Memory B cell (primary cell): ENCODE data around the gene HNRNPF.

ENCODE experiments used
- ATAC-seq: fragments of 150-1000 bp; cut with Tn5 transposase; 2 replicates; pipeline ENCODE4 v1.10.0; 2021; ENCODE audit warnings: low read depth, mild to moderate bottlenecking, moderate library complexity
- DNase-seq, 2 donors: peaks; one replicate each; pipeline ENCODE4 v3.0.0; 2022; ENCODE audit warnings: low spot score in 2 of 2
- H3K27ac Mint-ChIP-seq: one replicate; pipeline ENCODE4 v1.8.0; 2022; ENCODE audit warnings: mild to moderate bottlenecking, moderate library complexity, mixed read lengths
- H3K27me3 Mint-ChIP-seq: one replicate; pipeline ENCODE4 v1.8.0; 2022; ENCODE audit warnings: mixed read lengths
- H3K36me3 Mint-ChIP-seq: one replicate; pipeline ENCODE4 v1.8.0; 2022; ENCODE audit warnings: mild to moderate bottlenecking, mixed read lengths
- H3K4me1 Mint-ChIP-seq: one replicate; pipeline ENCODE4 v1.8.0; 2022; ENCODE audit warnings: mixed read lengths
- H3K4me3 Mint-ChIP-seq: one replicate; pipeline ENCODE4 v1.8.0; 2022; ENCODE audit warnings: mild to moderate bottlenecking, moderate library complexity, mixed read lengths
- H3K9me3 Mint-ChIP-seq: one replicate; pipeline ENCODE4 v1.8.0; 2022; ENCODE audit warnings: mixed read lengths

The HNRNPF gene

GRCh38 chr10:43386549-43386948 lies 22.4 kb downstream of the HNRNPF start:
- DNase-seq (no peak), ATAC-seq (no peak)
- Mint-ChIP-seq H3K27ac (peak overlapping the region; percentile 84), H3K27me3 (no peaks in the 10 kb centered on the region), H3K4me3 (no peak overlapping the region), H3K36me3 (peaks cover 33% of the 10 kb centered on the region), H3K9me3 (no peaks in the 10 kb centered on the region), H3K4me1 (peaks cover 28% of the 10 kb centered on the region)

DNA sequence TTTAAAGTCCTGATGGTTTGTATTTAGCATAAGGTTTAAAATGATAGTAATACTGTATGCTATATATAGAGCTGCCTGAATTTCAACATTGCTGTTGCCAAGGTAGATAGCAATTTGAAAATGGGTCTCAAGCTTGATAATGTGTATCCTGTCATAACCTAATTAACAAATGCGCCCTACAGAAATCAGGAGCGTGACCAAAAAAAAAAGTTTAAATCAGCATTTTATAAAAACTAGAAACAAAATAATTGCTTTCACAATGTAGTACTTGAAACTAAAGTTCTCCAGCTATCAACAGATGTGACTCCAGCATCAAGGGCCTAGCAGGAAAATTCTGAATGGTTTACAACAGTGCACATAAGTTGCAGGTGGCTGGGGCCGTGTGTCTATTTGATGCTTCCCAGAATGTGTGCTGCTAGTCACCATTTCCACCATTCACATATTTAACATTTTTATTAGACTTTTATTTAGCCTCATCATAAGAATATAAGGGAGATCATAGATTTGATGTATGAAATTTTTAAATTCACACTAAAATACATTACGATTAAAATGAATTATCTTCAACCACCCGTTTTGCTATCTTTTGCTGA lies 23.5 kb downstream of the HNRNPF start:
- no peaks in the 10 kb centered on the region for H3K9me3 Mint-ChIP-seq
- H3K4me1 Mint-ChIP-seq = peaks cover 27% of the 10 kb centered on the region
- no peaks in the 10 kb centered on the region for H3K27me3 Mint-ChIP-seq
- no peak overlapping the region for H3K27ac Mint-ChIP-seq
- no peak overlapping the region for H3K4me3 Mint-ChIP-seq
- DNase-seq (no peak), ATAC-seq (no peak)
- H3K36me3 Mint-ChIP-seq = peaks cover 26% of the 10 kb centered on the region

DNA sequence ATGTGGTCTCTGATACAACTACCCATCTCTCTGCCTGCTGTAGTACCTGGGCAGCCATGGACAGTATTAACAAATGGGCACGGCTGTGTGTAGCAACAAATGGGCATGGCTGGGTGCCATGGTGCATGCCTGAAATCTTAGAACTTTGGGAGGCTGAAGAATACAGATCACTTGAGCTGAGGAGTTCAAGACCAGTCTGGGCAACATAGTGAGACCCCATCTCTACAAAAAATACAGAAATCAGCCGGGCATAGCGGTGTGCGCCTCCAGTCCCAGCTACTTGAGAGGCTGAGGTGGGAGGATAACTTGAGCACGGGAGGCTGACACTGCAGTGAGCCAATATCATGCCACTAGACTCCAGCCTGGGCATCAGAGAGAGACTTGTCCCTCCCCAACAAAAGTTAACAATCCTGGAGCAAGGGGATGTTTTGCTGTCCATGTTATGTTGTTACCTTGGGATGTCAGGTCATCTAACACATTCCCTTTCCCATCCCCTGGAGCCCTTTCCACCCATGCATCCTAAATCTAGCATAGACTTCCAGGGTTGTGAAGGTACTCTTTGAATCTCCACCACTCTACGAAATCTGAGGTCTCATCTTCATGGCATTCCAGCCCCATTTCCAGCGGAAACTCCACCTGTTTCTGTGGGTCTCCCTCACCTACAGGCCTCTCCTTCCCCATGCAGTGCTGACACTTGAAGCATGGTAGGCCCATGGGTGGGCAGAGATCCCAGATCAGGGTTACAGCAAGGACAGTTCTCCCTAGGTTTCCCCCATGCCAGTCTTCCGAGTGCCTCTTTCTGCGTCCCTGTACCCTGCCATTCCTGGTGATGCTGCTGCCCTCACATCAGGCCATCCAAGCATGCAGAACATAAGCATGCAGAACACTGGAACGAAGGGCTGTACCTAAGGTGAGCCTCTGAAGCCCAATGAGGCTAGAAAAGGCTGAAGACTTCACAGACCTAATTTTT lies 24.4 kb downstream of the HNRNPF start:
- peaks cover 18% of the 10 kb centered on the region for H3K36me3 Mint-ChIP-seq

DNA sequence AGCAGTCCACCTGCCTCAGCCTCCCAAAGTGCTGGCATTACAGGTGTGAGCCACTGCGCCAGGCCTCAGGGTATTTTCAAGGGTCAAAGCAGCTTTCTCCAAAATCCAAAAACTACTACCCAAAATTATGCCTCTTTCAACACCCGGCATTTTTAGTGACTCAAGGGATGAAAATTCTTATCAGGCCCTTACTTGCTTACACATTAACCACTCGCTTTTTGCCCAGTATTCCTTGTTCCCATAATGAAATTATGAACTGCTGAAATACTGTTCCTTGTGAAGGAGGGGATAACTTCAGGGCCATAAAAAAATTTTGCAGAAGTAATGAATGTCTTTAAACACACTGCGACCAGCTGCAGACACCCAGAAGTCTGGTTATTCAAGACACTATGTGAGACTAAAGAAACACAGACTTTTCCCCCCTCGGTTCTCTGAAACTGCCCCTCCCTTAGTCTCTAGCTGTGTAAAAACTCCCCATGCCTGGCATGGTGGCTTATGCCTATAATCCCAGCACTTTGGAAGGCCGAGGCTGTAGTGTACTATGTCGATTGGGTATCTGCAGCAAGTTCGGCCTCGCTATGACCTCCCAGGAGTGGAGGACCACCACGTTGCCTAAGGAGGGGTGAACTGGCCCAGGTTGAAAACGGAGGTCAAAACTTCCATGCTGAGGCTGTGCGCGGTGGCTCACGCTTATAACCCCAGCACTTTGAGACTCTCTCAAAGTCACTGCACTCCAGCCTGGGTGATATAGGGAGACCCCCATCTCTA lies 25.6 kb downstream of the HNRNPF start:
- Mint-ChIP-seq H3K4me3 (no peak overlapping the region), H3K27ac (no peak overlapping the region), H3K27me3 (no peaks in the 10 kb centered on the region), H3K36me3 (peaks cover 13% of the 10 kb centered on the region), H3K9me3 (no peaks in the 10 kb centered on the region), H3K4me1 (peaks cover 16% of the 10 kb centered on the region)
- ATAC-seq (no peak), DNase-seq (no peak)

More for the DNA sequence above, 24.4 kb downstream of the HNRNPF start:
- Mint-ChIP-seq H3K27ac (peak overlapping the region; percentile 72), H3K4me3 (no peak overlapping the region), H3K4me1 (peaks cover 22% of the 10 kb centered on the region), H3K27me3 (no peaks in the 10 kb centered on the region), H3K9me3 (no peaks in the 10 kb centered on the region)
- ATAC-seq = no peak
- no peak for DNase-seq

DNA sequence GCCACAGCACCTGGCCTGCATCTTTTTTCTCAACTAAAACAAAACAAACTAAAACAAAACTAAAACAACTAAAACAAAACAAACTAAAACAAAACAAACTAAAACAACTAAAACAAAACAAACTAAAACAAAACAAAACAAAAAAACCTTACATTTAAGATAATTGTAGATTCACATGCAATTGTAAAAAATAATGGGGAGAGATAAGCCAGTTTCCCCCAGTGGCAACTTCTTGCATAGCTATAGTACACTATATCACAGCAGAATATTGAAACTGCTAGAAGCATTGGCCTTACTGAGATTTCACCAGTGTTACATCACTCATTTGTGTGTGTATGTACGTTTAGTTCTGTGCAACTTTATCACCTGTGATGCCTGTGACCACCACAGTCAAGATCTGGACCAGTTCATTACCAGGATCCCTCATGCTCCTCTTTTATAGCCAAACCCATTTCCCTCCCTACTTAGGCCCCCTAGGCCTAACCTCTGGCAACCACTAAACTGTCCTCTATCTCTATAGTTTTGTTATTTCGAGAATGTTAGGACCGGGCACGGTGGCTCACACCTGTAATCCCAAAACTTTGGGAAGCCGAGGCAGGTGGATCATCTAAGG lies 28.3 kb downstream of the HNRNPF start:
- no peaks in the 10 kb centered on the region for H3K9me3 Mint-ChIP-seq
- no peak overlapping the region for H3K4me3 Mint-ChIP-seq
- no peaks in the 10 kb centered on the region for H3K36me3 Mint-ChIP-seq
- H3K27me3 Mint-ChIP-seq = no peaks in the 10 kb centered on the region
- ATAC-seq (no peak), DNase-seq (no peak)
- no peak overlapping the region for H3K27ac Mint-ChIP-seq
- H3K4me1 Mint-ChIP-seq = peaks cover 7% of the 10 kb centered on the region

DNA sequence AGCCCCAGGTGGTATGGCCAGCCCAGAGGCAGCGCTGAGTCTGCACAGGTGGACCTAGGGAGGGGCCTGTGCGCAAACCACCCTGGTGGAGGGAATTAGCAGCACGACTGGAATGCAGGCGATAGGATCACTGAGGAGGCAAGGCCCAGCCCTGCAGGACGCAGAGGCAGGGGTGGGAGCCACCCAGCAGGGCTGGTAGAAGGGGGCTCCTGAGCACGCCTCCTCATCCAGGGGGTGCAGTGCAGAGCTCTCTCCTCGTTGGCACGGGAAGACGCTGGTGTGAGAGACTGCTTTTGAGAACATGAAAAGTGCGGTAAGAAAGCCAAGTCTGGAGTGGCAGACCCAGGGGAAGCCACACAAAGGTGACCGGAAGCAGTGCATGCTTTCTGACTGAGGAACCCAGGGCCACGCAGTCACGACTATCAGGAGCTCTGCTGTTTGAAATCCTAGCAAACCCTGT lies 31.5 kb downstream of the HNRNPF start:
- Mint-ChIP-seq H3K4me1 (peaks cover 3% of the 10 kb centered on the region), H3K9me3 (no peaks in the 10 kb centered on the region), H3K4me3 (no peak overlapping the region), H3K27ac (no peak overlapping the region), H3K27me3 (no peaks in the 10 kb centered on the region), H3K36me3 (no peaks in the 10 kb centered on the region)
- no peak for DNase-seq
- ATAC-seq = no peak

DNA sequence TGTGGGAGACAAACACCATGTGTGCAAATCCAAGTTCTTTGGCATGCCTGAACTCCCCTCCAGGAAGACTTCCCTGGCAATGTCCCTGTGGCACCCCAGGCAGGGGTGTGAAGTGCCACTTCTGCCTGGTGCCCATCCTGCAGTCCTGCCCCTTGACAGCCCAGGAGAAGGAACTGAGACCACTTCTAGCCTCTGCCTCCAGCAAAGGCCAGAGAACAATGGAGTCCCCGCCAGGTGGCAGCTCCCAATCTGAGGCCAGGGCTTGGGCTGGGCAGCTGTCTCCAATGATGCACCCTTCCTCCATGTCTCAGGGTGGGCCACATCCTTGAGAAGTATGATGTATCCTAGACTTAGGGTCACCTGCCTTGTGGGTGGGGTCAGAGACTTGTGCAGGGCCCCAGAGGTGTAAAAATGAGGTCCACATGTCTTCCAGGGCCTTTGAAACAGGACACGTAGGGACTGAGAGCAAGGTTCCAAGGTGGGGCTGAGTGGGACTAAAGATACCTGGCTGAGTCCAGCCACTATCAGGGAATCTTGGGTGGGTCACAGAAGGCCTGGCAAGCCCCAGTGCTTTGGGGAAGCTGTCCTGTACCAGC lies 32.1 kb downstream of the HNRNPF start:
- DNase-seq (no peak), ATAC-seq (no peak)
- no peaks in the 10 kb centered on the region for H3K27me3 Mint-ChIP-seq
- H3K36me3 Mint-ChIP-seq = no peaks in the 10 kb centered on the region
- H3K27ac Mint-ChIP-seq = no peak overlapping the region
- peaks cover 3% of the 10 kb centered on the region for H3K4me1 Mint-ChIP-seq
- no peaks in the 10 kb centered on the region for H3K9me3 Mint-ChIP-seq
- no peak overlapping the region for H3K4me3 Mint-ChIP-seq

- ATAC-seq (no peak), DNase-seq (no peak)
- no peaks in the 10 kb centered on the region for H3K9me3 Mint-ChIP-seq
- no peaks in the 10 kb centered on the region for H3K27me3 Mint-ChIP-seq
- H3K27ac Mint-ChIP-seq = no peak overlapping the region
- no peaks in the 10 kb centered on the region for H3K36me3 Mint-ChIP-seq
- H3K4me1 Mint-ChIP-seq = peaks cover 3% of the 10 kb centered on the region
- H3K4me3 Mint-ChIP-seq = no peak overlapping the region
These were observed 32.8 kb downstream of the HNRNPF start for GRCh38 chr10:43376046-43376635.

- Mint-ChIP-seq H3K4me3 (no peak overlapping the region), H3K4me1 (peaks cover 3% of the 10 kb centered on the region), H3K27me3 (no peaks in the 10 kb centered on the region), H3K36me3 (no peaks in the 10 kb centered on the region), H3K27ac (no peak overlapping the region), H3K9me3 (no peaks in the 10 kb centered on the region)
- DNase-seq = no peak
- ATAC-seq = no peak
These were observed 33.5 kb downstream of the HNRNPF start for GRCh38 chr10:43375401-43376020.

GRCh38 chr10:43374194-43374593 lies 34.8 kb downstream of the HNRNPF start:
- ATAC-seq (no peak), DNase-seq (no peak)
- no peak overlapping the region for H3K4me3 Mint-ChIP-seq
- peaks cover 3% of the 10 kb centered on the region for H3K4me1 Mint-ChIP-seq
- no peaks in the 10 kb centered on the region for H3K27me3 Mint-ChIP-seq
- H3K36me3 Mint-ChIP-seq = no peaks in the 10 kb centered on the region
- H3K9me3 Mint-ChIP-seq = no peaks in the 10 kb centered on the region
- H3K27ac Mint-ChIP-seq = no peak overlapping the region

DNA sequence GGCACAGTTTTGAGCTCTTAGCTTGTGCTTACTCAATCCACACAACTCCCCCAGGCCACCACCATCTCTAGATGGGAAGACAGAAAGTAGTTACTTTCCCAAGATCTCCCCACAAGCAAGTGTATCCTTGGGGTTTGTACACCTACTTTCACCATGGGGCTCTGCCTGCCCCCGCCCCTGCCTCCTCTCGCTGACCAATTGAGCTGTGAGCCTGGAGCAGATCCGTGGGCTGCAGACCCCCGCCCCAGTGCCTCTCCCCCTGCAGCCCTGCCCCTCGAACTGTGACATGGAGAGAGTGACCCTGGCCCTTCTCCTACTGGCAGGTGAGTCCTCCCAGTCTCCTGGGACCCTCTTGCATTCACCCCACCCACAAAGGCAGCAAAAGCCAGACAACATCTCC lies 35.5 kb downstream of the HNRNPF start:
- H3K4me1 Mint-ChIP-seq = peaks cover 3% of the 10 kb centered on the region
- H3K36me3 Mint-ChIP-seq = no peaks in the 10 kb centered on the region
- ATAC-seq (no peak), DNase-seq (no peak)
- H3K4me3 Mint-ChIP-seq = no peak overlapping the region
- H3K9me3 Mint-ChIP-seq = no peaks in the 10 kb centered on the region
- H3K27ac Mint-ChIP-seq = no peak overlapping the region
- H3K27me3 Mint-ChIP-seq = no peaks in the 10 kb centered on the region

DNA sequence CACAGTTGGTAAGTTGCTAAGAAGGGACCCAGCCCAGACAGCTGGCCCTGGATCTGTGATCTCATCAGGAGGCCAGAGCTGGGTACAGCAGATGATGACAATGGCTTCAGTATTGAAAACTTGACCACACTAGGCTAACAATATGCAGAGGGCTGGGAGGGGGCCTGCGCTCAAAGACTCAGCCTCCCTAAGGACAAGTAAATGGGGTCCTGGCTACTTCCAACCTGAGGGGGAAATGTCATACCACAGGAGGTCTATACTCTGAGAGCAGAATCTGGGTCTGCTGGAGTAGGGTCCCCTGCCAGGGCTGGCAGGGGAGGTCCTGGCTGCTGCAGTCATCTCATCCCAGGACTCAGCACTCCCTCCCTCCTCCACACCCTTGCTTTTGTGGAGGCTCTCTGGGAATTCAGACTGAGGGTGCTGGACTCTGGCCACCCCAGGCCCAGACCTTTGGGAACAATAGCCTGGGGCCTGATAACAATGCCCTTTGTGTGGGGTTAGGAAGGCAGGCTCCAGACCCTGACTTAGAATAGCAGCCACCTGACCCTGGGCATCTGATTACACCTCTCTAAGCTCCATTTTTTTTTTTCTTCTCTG lies 36.1 kb downstream of the HNRNPF start:
- Mint-ChIP-seq H3K4me3 (no peak overlapping the region), H3K9me3 (no peaks in the 10 kb centered on the region), H3K27me3 (no peaks in the 10 kb centered on the region), H3K27ac (no peak overlapping the region), H3K36me3 (no peaks in the 10 kb centered on the region), H3K4me1 (peaks cover 3% of the 10 kb centered on the region)
- ATAC-seq (no peak), DNase-seq (no peak)
